Hepatic stellate cell (primary cell): ENCODE data around the gene ITPR1.
A peak's percentile ranks its signal among the peaks of the same experiment; 100 is the strongest.
"Not testable (repeated sequence)": the region's sequence is repeated elsewhere in the genome, so short reads cannot be mapped to it uniquely, and the experiment has no call there.

ENCODE experiments used
- DNase-seq: peaks from one replicate; pipeline ENCODE4 v3.0.0; 2011; ENCODE audit warnings: low spot score

ITPR1 gene

DNA sequence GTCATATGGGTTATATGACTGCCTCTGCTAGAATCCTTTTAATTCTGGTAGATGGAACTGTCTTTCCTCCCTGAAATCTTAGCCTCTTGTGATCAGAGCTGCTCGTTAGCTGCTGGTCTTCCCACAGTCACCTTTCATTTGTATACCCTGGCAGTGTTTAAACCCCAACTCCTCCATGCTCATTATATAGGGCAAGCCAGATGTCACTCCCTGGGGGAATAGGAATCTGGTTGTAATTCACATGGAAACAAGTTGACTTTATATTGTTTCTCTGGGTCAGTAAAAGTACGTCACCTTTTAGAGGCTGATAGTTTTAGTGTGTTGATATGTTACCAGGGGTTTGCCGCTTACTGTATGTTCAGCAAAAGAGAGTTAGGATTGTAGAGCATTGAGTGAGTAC lies 103.5 kb downstream of the ITPR1 start:
- no peak for DNase-seq

- no peak for DNase-seq
These were observed 104.2 kb downstream of the ITPR1 start for GRCh38 chr3:4597208-4597985.

- not testable (repeated sequence) for DNase-seq
These were observed 105.1 kb downstream of the ITPR1 start for GRCh38 chr3:4598232-4598631.

- no peak for DNase-seq
These were observed 106.5 kb downstream of the ITPR1 start for GRCh38 chr3:4599612-4600011.

- no peak for DNase-seq
These were observed 107.3 kb downstream of the ITPR1 start for GRCh38 chr3:4600493-4600892.

- no peak for DNase-seq
These were observed 108.7 kb downstream of the ITPR1 start for GRCh38 chr3:4601892-4602291.

DNA sequence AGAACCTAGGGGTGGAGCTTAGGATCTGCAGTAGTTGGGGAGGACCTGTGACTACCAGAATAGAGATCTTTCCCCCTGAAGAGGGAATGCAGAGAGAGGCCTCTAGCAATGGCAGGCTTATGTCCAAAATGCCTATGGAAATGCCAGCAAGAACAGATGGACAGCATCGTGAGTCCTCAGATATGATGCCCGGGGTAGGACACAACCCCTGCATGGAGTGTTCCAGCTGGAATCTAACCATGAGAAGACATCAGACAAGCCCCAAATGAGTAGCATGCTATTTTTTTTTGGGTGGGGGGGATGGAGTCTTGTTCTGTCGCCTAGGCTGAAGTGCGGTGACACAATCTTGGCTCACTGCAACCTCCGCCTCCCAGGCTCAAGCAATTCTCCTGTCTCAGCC lies 111.5 kb downstream of the ITPR1 start:
- no peak for DNase-seq

- no peak for DNase-seq
These were observed 113.8 kb downstream of the ITPR1 start for GRCh38 chr3:4606911-4607310.

DNA sequence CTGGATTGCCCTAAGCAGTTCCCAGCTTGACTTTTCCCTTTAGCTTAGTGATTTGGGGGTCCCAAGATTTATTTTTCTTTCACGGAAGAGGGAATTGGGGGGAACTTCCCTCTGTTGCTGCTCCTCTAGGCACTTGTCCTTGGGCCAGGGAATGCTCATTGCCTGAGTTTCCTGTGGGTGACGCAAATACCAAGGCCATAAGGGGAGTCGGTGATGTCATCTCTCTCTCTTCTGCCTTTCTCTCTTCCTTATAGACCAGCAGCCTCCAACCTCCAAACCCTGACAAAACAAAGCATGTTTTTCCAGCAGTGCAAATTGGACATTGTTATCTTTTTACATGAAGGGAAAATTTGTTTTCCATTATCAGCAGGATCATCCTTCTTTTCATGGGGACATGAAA lies 120.2 kb downstream of the ITPR1 start:
- no peak for DNase-seq

- DNase-seq: no peak
These were observed 120.9 kb downstream of the ITPR1 start for GRCh38 chr3:4614070-4614469.

- DNase-seq: no peak
These were observed 121.8 kb downstream of the ITPR1 start for GRCh38 chr3:4614927-4615326.

GRCh38 chr3:4615750-4616149 lies 122.6 kb downstream of the ITPR1 start:
- DNase-seq: no peak

- DNase-seq: no peak
These were observed 130.4 kb downstream of the ITPR1 start for GRCh38 chr3:4623421-4623999.

- DNase-seq: no peak
These were observed 134.7 kb downstream of the ITPR1 start for GRCh38 chr3:4627651-4628375.

DNA sequence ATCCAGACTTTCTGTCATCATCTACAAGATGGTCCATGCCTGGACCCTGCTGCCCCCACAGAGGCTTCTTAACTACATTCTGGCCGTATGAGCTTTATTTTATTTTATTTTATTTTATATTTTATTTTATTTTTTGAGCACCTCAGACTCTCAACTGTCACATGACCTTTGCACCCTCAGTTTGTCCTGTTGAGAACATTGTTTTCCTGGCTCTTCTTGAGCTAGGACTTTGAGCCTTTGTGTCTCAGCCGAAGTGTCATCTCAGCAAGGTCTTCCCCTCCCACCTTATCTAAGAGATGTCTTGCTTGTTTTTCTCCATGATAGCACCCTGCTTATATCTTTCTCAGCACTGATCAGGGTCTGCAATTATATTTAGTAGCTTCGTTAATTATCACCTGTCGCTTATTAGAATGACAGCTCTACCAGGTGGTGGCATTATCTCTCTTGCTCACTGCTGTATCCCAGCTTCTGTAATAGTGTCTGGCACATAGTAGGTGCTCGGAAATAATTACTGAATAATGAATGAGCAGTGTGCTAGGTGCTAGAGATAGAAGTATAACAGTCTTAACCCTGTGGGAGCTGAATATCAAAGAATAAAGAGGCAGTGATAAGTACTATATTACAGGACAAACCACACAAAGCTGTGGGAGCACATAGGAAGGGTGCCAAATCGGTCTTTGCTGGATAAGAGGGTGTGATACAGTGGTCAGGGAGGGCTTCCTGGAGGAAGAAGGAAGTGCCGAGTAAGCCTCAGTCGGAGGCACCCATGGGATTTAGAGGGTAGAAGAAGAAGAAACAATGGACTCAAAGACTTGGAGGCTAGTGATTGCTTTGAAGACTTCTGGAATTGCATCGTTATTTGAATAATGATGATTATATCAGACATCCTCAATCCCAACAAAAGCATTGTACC lies 136.2 kb downstream of the ITPR1 start:
- DNase-seq: no peak

- DNase-seq: peak; percentile 54
These were observed 140.2 kb downstream of the ITPR1 start for GRCh38 chr3:4633078-4634004.

GRCh38 chr3:4634894-4635293 lies 141.7 kb downstream of the ITPR1 start:
- no peak for DNase-seq

- DNase-seq: no peak
These were observed 144.1 kb downstream of the ITPR1 start for GRCh38 chr3:4637265-4637664.

GRCh38 chr3:4641863-4642563 lies 148.9 kb downstream of the ITPR1 start:
- DNase-seq: no peak

- DNase-seq: no peak
These were observed 149.5 kb downstream of the ITPR1 start for GRCh38 chr3:4642611-4643010.
